ENCODE results near the gene YBX2. TPM values are rescaled to one million over a fixed set of nuclear protein-coding genes. Genes with fewer than 3 reads are reported as not detected.

The YBX2 gene
- total RNA-seq, 1 experiment from 2014 or later: 2.4 TPM

DNA sequence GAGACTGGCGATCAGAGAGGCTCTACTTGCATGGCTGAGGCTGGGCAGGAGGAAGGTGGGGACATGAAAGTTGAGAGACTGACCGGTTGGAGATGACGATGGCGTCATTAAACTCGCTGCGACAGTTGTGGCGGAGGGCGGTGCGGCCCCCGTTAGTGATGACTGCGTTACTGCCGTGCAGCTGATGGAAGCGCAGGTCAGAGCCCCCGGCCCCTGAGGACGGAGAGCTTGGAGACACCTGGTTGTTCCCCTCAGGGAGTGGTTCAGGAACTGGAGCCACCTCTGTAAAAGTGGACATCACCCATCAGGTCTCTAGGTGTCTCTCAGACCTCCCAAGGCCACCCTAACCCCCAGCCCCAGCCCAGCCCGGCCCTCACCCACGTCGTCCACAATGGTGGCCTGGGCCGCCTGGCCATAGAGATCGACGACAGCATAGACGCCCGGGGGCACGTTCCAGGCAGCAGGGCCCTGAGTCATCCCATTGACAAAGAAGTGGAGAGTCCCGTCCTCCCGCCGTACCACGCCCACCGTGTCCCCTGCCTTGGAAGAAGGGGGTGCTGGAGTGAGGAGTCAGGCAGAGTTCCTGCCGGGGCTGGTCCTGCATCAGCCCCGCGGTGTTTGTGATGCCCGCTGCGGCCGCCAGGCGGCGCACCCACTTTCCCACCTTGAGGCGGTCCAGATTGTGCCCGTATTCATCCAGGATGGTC is 29.4 kb upstream of the YBX2 start:
- peak; percentile 53 for DNase-seq (ENCODE audit: low read depth)

DNA sequence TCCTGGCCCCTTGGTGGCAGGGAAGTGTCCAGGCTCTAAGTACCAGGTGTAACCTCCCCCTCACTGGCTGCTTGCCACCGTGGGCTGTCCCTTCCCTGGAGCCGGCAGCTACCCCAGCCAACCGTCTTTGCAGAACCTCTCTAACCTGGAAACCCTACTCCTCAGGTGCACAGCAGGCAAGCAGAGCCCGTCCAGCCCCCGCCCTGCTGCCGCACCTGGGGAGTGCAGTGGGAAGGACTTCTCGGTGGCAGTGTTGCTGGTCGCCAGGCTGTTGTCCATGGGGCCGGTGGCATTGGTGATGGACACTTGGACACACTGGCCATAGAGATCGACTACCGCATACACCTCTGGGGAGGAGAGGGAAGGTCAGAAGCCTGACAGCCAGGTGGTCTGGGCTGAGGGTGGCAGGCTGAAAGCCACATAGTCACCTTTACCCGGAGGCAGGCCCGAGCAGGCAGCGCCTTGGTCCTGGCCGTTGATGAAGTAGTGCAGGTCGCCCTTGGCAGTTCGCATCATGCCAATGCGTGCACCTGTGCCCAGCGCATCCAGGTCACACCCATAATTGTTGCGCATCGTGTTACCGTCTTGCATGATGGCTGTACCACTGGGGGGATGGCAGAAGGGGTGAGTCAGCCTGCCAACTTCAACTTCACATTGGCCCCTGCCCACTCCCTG is 28.2 kb upstream of the YBX2 start:
- no peak for DNase-seq (ENCODE audit: low read depth)

- no peak for DNase-seq (ENCODE audit: low read depth)
These were observed 27.0 kb upstream of the YBX2 start for GRCh38 chr17:7321466-7321865.

DNA sequence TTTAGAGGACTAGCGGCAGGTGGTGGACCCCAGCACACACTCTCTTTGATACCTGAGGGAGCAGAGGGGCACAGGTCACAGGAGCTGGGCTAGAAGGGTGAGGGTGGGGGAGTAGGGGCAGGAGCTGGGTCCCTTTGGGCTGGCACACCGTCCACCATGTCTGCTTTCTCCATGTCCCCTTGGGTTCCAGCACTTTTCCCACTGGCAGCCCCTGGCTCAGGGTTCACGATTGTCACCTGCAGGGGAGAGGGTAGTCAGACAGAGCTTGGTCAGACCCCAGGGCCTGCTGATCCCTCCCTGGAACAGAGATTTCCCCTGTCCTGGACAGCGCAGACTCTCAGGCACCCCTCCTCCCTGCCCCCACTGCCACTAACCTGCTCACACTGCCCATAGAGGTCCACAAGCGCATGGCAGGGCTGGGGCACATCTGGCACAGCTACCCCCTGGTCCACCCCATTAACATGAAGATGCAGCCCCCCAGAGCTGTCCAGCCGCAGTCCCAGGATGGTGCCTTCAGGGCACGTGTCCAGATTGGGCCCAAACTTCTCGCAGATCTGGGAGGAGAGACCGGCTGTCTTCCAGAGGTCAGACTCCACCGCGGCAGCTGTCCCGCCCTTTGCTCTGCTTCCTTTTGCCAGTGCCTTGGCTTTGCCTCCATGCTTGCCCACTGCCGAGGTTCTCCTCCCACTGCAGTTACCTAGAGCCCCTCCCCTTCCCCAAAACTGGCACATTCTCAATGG is 23.9 kb upstream of the YBX2 start:
- DNase-seq (ENCODE audit: low read depth): no peak

GRCh38 chr17:7317161-7317803 is 22.8 kb upstream of the YBX2 start:
- DNase-seq (ENCODE audit: low read depth): no peak

- no peak for DNase-seq (ENCODE audit: low read depth)
These were observed 21.3 kb upstream of the YBX2 start for GRCh38 chr17:7315570-7316235.

DNA sequence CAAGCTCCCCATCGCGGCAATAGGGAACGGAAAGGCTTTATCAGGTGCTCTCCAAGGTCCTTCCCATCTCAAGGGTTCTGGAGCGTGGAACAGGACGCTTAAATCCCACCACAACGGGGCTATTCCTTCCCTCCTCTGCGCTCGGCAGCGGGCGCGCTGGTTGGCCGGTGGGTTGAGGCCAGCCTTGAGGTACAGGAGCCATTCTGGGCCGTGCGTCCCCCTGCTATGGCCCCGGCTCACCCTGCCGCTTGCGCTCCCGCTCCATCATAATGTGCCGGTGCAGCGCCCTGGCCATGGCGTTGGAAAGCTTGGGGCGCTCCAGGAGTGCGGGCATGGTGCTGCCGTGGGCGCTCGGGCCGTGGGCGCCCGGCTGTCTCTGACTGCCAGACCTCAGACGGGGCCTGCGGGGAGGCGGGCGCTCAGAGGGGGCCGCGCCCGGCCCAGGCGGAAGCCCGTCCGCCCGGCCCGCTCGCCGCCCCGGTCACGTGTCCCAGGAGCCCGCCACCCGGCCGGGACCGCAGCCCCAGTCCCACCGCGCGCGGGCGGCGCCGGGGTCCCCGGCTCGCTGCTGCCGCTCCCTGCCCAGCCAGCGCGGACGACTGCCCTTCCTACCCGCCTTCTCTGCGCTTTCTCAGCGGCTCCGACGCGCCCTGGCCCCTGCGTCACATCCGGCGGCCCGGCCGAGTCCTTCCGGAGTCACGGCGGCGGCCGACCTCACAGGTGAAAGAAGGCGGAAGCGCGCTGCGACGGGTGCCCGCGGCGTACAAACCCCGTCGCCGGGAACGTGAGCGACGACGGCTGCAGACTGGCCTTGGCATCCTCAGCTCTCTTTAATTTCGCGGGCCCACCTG is 20.5 kb upstream of the YBX2 start, which contains the start of gene GPS2:
GPS2 (minus strand) TSS at position 642 of the 851 bp plus-strand sequence; CDS start at position 334, 308 bp downstream.
- peak; percentile 95 for DNase-seq (ENCODE audit: low read depth)

GRCh38 chr17:7313890-7314718 is 19.7 kb upstream of the YBX2 start:
- peak; percentile 33 for DNase-seq (ENCODE audit: low read depth)

GRCh38 chr17:7313088-7313889 is 18.9 kb upstream of the YBX2 start:
- DNase-seq (ENCODE audit: low read depth): peak; percentile 35

DNA sequence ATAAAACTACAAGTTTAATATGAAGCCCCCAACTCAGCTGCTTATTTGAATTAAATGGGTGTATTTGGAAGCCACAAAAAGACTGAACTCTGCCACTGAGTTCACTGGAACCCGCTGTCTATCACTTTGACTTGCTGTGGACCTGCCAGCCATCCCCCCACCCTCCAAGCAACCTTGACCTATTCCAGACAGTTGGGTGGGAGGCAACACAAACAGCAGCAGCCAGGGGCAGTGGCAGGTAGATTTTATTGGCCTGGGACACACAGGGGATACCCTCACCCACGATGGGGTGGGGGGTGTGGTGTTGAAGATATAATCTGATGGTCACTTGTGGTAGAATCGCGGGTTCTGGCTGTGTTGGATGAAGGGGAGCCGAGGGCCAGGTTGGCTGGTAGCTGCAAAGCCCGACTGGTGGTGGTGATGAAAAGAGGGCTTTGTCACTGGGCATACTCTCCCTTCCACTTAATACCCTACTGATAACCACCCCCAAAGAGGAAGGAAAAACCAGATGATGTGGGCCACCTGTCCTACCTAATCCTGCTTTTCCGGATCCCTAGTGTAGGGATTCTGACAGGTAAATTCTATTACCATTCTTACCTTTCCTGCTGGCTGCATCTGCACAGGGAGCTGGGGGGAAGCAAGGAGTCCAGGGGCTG is 18.1 kb upstream of the YBX2 start:
- no peak for DNase-seq (ENCODE audit: low read depth)

DNA sequence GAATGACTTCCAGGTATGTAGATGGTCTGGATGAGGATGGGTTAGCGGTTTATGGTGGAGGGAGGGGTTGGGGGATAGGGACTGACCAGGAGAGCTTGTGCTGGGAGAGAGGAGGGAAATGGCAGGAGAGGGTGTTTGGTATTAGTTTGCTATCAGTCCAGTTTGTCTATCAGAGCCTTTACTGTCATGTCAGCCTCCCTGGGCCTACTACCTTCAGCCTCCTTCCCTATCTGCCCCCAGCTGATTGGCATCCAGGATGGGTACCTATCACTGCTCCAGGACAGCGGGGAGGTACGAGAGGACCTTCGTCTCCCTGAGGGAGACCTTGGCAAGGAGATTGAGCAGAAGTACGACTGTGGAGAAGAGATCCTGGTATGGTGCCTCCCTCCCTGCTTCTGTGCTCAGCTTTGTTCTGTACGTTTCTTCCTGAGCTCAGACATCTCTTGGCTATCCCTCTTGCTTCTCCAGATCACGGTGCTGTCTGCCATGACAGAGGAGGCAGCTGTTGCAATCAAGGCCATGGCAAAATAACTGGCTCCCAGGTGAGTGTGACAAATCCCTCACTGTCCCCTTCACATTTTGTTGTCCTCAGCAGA is 16.8 kb upstream of the YBX2 start:
- DNase-seq (ENCODE audit: low read depth): no peak

GRCh38 chr17:7309628-7310027 is 15.2 kb upstream of the YBX2 start:
- DNase-seq (ENCODE audit: low read depth): no peak

GRCh38 chr17:7308625-7309433 is 14.4 kb upstream of the YBX2 start:
- peak; percentile 86 for DNase-seq (ENCODE audit: low read depth)

DNA sequence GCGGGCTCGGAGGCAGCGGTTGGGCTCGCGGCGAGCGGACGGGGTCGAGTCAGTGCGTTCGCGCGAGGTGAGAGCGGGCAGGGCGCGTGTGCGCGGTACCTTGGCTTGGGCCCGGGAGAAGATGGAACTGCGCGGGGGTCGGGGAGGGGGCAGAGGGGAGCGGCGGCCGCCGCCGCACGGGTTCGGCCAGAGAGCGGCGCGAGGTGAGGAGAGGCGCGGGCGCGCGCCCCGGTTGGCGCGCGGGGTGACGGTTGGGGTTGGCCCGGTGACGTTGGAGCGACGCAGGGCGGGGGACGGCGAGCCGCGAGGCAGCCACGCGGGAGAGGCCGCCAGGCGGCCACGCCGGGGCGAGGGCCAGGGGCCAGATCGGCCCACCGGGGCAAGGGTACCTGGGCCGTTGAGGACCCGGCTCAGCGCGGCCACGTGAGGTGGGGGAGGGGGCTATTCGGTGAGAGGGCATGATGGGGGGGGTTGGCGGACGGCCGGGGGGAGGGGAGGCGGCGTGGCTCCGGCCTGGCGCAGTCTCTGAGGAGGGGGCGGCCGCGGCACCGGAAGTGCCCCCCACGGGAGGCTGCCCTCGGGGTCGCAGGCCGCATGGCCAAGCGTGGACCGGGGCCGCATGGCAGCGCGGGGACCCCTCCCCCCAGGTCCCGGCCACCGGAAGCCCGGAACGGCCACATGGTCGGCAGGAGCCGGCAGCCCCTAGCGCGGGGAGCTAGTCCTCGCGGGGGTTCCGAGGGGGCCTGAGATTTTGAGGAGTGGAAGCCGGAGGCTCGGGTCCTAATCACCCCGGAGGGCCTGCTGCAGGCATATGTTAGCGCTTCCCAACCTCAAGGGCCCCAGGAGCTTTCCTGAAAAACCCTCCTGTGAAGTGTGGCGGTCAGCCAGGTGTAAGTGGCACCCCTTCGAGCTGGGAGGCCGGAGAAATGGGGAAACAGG is 13.5 kb upstream of the YBX2 start:
- peak; percentile 53 for DNase-seq (ENCODE audit: low read depth)

GRCh38 chr17:7306911-7307685 is 12.7 kb upstream of the YBX2 start, which contains the start of gene EIF5A:
TSS of gene EIF5A (plus strand) at chr17:7307628. CDS start at chr17:7309636, 2,008 bp downstream.
- peak; percentile 100 for DNase-seq (ENCODE audit: low read depth)

All from Daoy (cell line).